Activated CD8-positive, alpha-beta T cell treated with anti-CD3 and anti-CD28 coated beads, Interleukin-2, amount 10 ng/mL, durations not matched to agents 7 days and 5 days (primary cell): Measurements from ENCODE around the gene DIAPH1. TPM values are rescaled to one million over a fixed set of nuclear protein-coding genes. Genes with fewer than 3 reads are reported as not detected.

ENCODE experiments used
- ATAC-seq: fragments of 150-1000 bp; cut with Tn5 transposase; one replicate; pipeline ENCODE4 v1.10.0; 2021; ENCODE audit warnings: moderate library complexity
- CTCF ChIA-PET: fragments of 350-600 bp; sonication (Branson Sonifier 250); formaldehyde crosslinking; loops from one replicate; lab custom pipeline; 2021; ENCODE audit warnings: antibody characterized with exemption; lab: Charles Lee
- POLR2A ChIA-PET: fragments of 350-600 bp; sonication (Branson Sonifier 250); formaldehyde crosslinking; loops from one replicate; lab custom pipeline; 2021; ENCODE audit warnings: antibody characterized with exemption; lab: Charles Lee
- DNase-seq: peaks from one replicate; pipeline ENCODE4 v3.0.0-alpha.2; 2020
- H3K27ac Mint-ChIP-seq: one replicate; pipeline ENCODE4 v1.8.0; 2021; ENCODE audit warnings: mild to moderate bottlenecking, mixed read lengths
- H3K27me3 Mint-ChIP-seq: one replicate; pipeline ENCODE4 v1.8.0; 2021; ENCODE audit warnings: low read depth, mixed read lengths
- H3K36me3 Mint-ChIP-seq: one replicate; pipeline ENCODE4 v1.8.0; 2021; ENCODE audit warnings: low read depth, mixed read lengths
- H3K4me1 Mint-ChIP-seq: one replicate; pipeline ENCODE4 v1.8.0; 2021; ENCODE audit warnings: low read depth, mixed read lengths
- H3K4me3 Mint-ChIP-seq: one replicate; pipeline ENCODE4 v1.8.0; 2021; ENCODE audit warnings: mild to moderate bottlenecking, mixed read lengths
- H3K9me3 Mint-ChIP-seq: one replicate; pipeline ENCODE4 v1.8.0; 2022; ENCODE audit warnings: mixed read lengths; ENCODE audit not compliant: insufficient read depth
- total RNA-seq, 2 experiments: library from RNA; stranded (reverse); gene quantifications; one replicate each; pipeline ENCODE4 v1.2.3, GENCODE V29; 2021

The DIAPH1 gene
- total RNA-seq, 2 experiments from 2014 or later = 281 to 286 TPM

GRCh38 chr5:141564216-141564692 lies 54.5 kb downstream of the DIAPH1 start:
- H3K36me3 Mint-ChIP-seq = peaks cover 73% of the 10 kb centered on the region
- no peak overlapping the region for H3K4me3 Mint-ChIP-seq
- no peaks in the 10 kb centered on the region for H3K9me3 Mint-ChIP-seq
- ATAC-seq (peak; percentile 85), DNase-seq (peak; percentile 82)
- no peaks in the 10 kb centered on the region for H3K27me3 Mint-ChIP-seq
- ChIA-PET POLR2A (interaction anchor here (0.5 kb wide), 1 partner anchor 1532 kb away, joined by 9 read pairs; no protein-coding TSS in a partner anchor), CTCF (interaction anchor here (0.6 to 3.5 kb wide), 67 partner anchors 8 to 917 kb away, joined by 3 to 32 read pairs (median 5); partner anchors contain the start of genes DIAPH1, FCHSD1, HARS1 and HARS2)
- peak overlapping the region; percentile 80 for H3K27ac Mint-ChIP-seq
- peaks cover 18% of the 10 kb centered on the region for H3K4me1 Mint-ChIP-seq

GRCh38 chr5:141560725-141561483 lies 57.9 kb downstream of the DIAPH1 start:
- peaks cover 32% of the 10 kb centered on the region for H3K4me1 Mint-ChIP-seq
- ATAC-seq (no peak), DNase-seq (no peak)
- no peak overlapping the region for H3K27ac Mint-ChIP-seq
- ChIA-PET CTCF (interaction anchor here (1.1 kb wide), 1 partner anchor 148 kb away, joined by 3 read pairs; the partner anchor contains the start of gene PCDHGA10), POLR2A (no interaction called here)
- H3K36me3 Mint-ChIP-seq = peaks cover 73% of the 10 kb centered on the region
- no peak overlapping the region for H3K4me3 Mint-ChIP-seq
- no peaks in the 10 kb centered on the region for H3K9me3 Mint-ChIP-seq
- H3K27me3 Mint-ChIP-seq = no peaks in the 10 kb centered on the region

- ATAC-seq (no peak), DNase-seq (no peak)
- POLR2A ChIA-PET = interaction anchor here (0.6 kb wide), 1 partner anchor 42 kb away, joined by 3 read pairs; no protein-coding TSS in a partner anchor
- CTCF ChIA-PET = interaction anchor here (1.1 to 5.4 kb wide), 2 partner anchors 37 to 147 kb away, joined by 3 to 36 read pairs; partner anchors contain the start of gene PCDHGA10
- no peak overlapping the region for H3K4me3 Mint-ChIP-seq
- no peaks in the 10 kb centered on the region for H3K9me3 Mint-ChIP-seq
- H3K4me1 Mint-ChIP-seq = peaks cover 26% of the 10 kb centered on the region
- peaks cover 72% of the 10 kb centered on the region for H3K36me3 Mint-ChIP-seq
- no peaks in the 10 kb centered on the region for H3K27me3 Mint-ChIP-seq
- no peak overlapping the region for H3K27ac Mint-ChIP-seq
Measured at GRCh38 chr5:141560151-141560550, 58.6 kb downstream of the DIAPH1 start.

GRCh38 chr5:141559461-141559860 lies 59.3 kb downstream of the DIAPH1 start:
- ChIA-PET POLR2A (no interaction called here), CTCF (interaction anchor here (0.9 to 5.4 kb wide), 8 partner anchors 16 to 147 kb away, joined by 3 to 36 read pairs (median 8); partner anchors contain the start of genes DIAPH1, PCDHGA10, PCDHGA11 and PCDHGA12)
- Mint-ChIP-seq H3K4me1 (peaks cover 22% of the 10 kb centered on the region), H3K27ac (no peak overlapping the region), H3K9me3 (no peaks in the 10 kb centered on the region), H3K4me3 (no peak overlapping the region), H3K36me3 (peaks cover 72% of the 10 kb centered on the region), H3K27me3 (no peaks in the 10 kb centered on the region)
- DNase-seq = no peak
- no peak for ATAC-seq

GRCh38 chr5:141558150-141558549 lies 60.6 kb downstream of the DIAPH1 start:
- Mint-ChIP-seq H3K27me3 (no peaks in the 10 kb centered on the region), H3K9me3 (no peaks in the 10 kb centered on the region), H3K36me3 (peaks cover 61% of the 10 kb centered on the region), H3K4me1 (peaks cover 14% of the 10 kb centered on the region), H3K4me3 (no peak overlapping the region), H3K27ac (peak overlapping the region; percentile 45)
- POLR2A ChIA-PET = no interaction called here
- DNase-seq (no peak), ATAC-seq (peak; percentile 33)
- CTCF ChIA-PET = interaction anchor here (0.6 to 5.4 kb wide), 42 partner anchors 9 to 335 kb away, joined by 3 to 45 read pairs (median 5); partner anchors contain the start of genes DIAPH1, PCDHB14, PCDHGA1 and PCDHGA10

GRCh38 chr5:141557681-141558136 lies 61.1 kb downstream of the DIAPH1 start:
- no peaks in the 10 kb centered on the region for H3K9me3 Mint-ChIP-seq
- H3K4me3 Mint-ChIP-seq = no peak overlapping the region
- CTCF ChIA-PET = interaction anchor here (0.6 to 5.4 kb wide), 46 partner anchors 9 to 455 kb away, joined by 3 to 45 read pairs (median 5); partner anchors contain the start of genes DIAPH1, GNPDA1, PCDHB14 and PCDHGA1
- ATAC-seq = peak; percentile 76
- peak; percentile 81 for DNase-seq
- POLR2A ChIA-PET = interaction anchor here (0.7 kb wide), 1 partner anchor 24 kb away, joined by 3 read pairs; no protein-coding TSS in a partner anchor
- no peaks in the 10 kb centered on the region for H3K27me3 Mint-ChIP-seq
- peaks cover 14% of the 10 kb centered on the region for H3K4me1 Mint-ChIP-seq
- H3K36me3 Mint-ChIP-seq = peaks cover 57% of the 10 kb centered on the region
- H3K27ac Mint-ChIP-seq = peak overlapping the region; percentile 45

GRCh38 chr5:141547921-141548320 lies 70.9 kb downstream of the DIAPH1 start:
- Mint-ChIP-seq H3K4me1 (peaks cover 5% of the 10 kb centered on the region), H3K9me3 (no peaks in the 10 kb centered on the region), H3K27me3 (no peaks in the 10 kb centered on the region), H3K4me3 (no peak overlapping the region), H3K27ac (no peak overlapping the region), H3K36me3 (peaks cover 76% of the 10 kb centered on the region)
- DNase-seq = no peak
- CTCF ChIA-PET = interaction anchor here (0.8 to 4.5 kb wide), 5 partner anchors 8 to 140 kb away, joined by 3 to 23 read pairs (median 3); partner anchors contain the start of gene PCDHGB6
- POLR2A ChIA-PET = no interaction called here
- no peak for ATAC-seq

GRCh38 chr5:141547488-141547887 lies 71.3 kb downstream of the DIAPH1 start:
- Mint-ChIP-seq H3K27ac (no peak overlapping the region), H3K4me3 (no peak overlapping the region), H3K36me3 (peaks cover 75% of the 10 kb centered on the region), H3K27me3 (no peaks in the 10 kb centered on the region), H3K4me1 (peaks cover 5% of the 10 kb centered on the region), H3K9me3 (no peaks in the 10 kb centered on the region)
- DNase-seq (no peak), ATAC-seq (no peak)
- CTCF ChIA-PET = interaction anchor here (0.8 to 3.0 kb wide), 5 partner anchors 8 to 139 kb away, joined by 3 to 15 read pairs (median 3); partner anchors contain the start of gene PCDHGB6
- POLR2A ChIA-PET = no interaction called here

- ChIA-PET POLR2A (no interaction called here), CTCF (interaction anchor here (1.3 to 2.4 kb wide), 2 partner anchors 15 to 31 kb away, joined by 6 to 8 read pairs; no protein-coding TSS in a partner anchor)
- H3K4me3 Mint-ChIP-seq = no peak overlapping the region
- no peaks in the 10 kb centered on the region for H3K27me3 Mint-ChIP-seq
- ATAC-seq (no peak), DNase-seq (no peak)
- H3K27ac Mint-ChIP-seq = no peak overlapping the region
- H3K4me1 Mint-ChIP-seq = peaks cover 2% of the 10 kb centered on the region
- peaks cover 58% of the 10 kb centered on the region for H3K36me3 Mint-ChIP-seq
- no peaks in the 10 kb centered on the region for H3K9me3 Mint-ChIP-seq
Measured at GRCh38 chr5:141543053-141543452, 75.7 kb downstream of the DIAPH1 start.

- Mint-ChIP-seq H3K4me1 (no peaks in the 10 kb centered on the region), H3K4me3 (no peak overlapping the region), H3K36me3 (peaks cover 43% of the 10 kb centered on the region), H3K9me3 (no peaks in the 10 kb centered on the region), H3K27me3 (no peaks in the 10 kb centered on the region), H3K27ac (no peak overlapping the region)
- ATAC-seq = no peak
- ChIA-PET CTCF (interaction anchor here (0.9 to 4.4 kb wide), 5 partner anchors 10 to 121 kb away, joined by 3 to 42 read pairs (median 4); no protein-coding TSS in a partner anchor), POLR2A (no interaction called here)
- DNase-seq = no peak
Measured at GRCh38 chr5:141534492-141535213, 84.1 kb downstream of the DIAPH1 start.

GRCh38 chr5:141533897-141534296 lies 84.9 kb downstream of the DIAPH1 start:
- POLR2A ChIA-PET = no interaction called here
- ATAC-seq (no peak), DNase-seq (no peak)
- Mint-ChIP-seq H3K36me3 (peaks cover 45% of the 10 kb centered on the region), H3K4me3 (no peak overlapping the region), H3K27ac (no peak overlapping the region), H3K4me1 (no peaks in the 10 kb centered on the region), H3K27me3 (no peaks in the 10 kb centered on the region), H3K9me3 (no peaks in the 10 kb centered on the region)
- CTCF ChIA-PET = interaction anchor here (0.7 to 4.4 kb wide), 3 partner anchors 10 to 30 kb away, joined by 3 to 42 read pairs (median 14); no protein-coding TSS in a partner anchor
